ENCODE measurements around the gene PBRM1.
"Not testable (repeated sequence)": the region's sequence is repeated elsewhere in the genome, so short reads cannot be mapped to it uniquely, and the experiment has no call there.

PBRM1 gene

GRCh38 chr3:52704611-52705437 lies 19.1 kb upstream of the PBRM1 start:
- DNase-seq (ENCODE audit: low read depth), result peak; percentile 42

- no peak for DNase-seq (ENCODE audit: low read depth)
Measured at GRCh38 chr3:52703341-52703740, 17.6 kb upstream of the PBRM1 start.

- no peak for DNase-seq (ENCODE audit: low read depth)
Measured at GRCh38 chr3:52697632-52697965, 11.9 kb upstream of the PBRM1 start.

GRCh38 chr3:52696830-52697631 lies 11.3 kb upstream of the PBRM1 start:
- DNase-seq (ENCODE audit: low read depth), result no peak

- DNase-seq (ENCODE audit: low read depth), result no peak
Measured at GRCh38 chr3:52695798-52696671, 10.3 kb upstream of the PBRM1 start.

GRCh38 chr3:52694528-52695189 lies 8.9 kb upstream of the PBRM1 start:
- no peak for DNase-seq (ENCODE audit: low read depth)

GRCh38 chr3:52693071-52693470 lies 7.4 kb upstream of the PBRM1 start:
- no peak for DNase-seq (ENCODE audit: low read depth)

GRCh38 chr3:52690560-52690959 lies 4.8 kb upstream of the PBRM1 start:
- no peak for DNase-seq (ENCODE audit: low read depth)

- DNase-seq (ENCODE audit: low read depth), result no peak
Measured at GRCh38 chr3:52689151-52689550, 3.4 kb upstream of the PBRM1 start.

GRCh38 chr3:52688266-52688665 lies 2.6 kb upstream of the PBRM1 start:
- DNase-seq (ENCODE audit: low read depth), result no peak

- peak; percentile 68 for DNase-seq (ENCODE audit: low read depth)
Measured at GRCh38 chr3:52685285-52685708, 416 bp downstream of the PBRM1 start.

GRCh38 chr3:52684184-52684583 lies 1.5 kb downstream of the PBRM1 start:
- no peak for DNase-seq (ENCODE audit: low read depth)

GRCh38 chr3:52683611-52684010 lies 2.1 kb downstream of the PBRM1 start:
- DNase-seq (ENCODE audit: low read depth), result peak; percentile 61

GRCh38 chr3:52682016-52682415 lies 3.7 kb downstream of the PBRM1 start:
- peak; percentile 87 for DNase-seq (ENCODE audit: low read depth)

- no peak for DNase-seq (ENCODE audit: low read depth)
Measured at GRCh38 chr3:52681596-52681995, 4.1 kb downstream of the PBRM1 start.

GRCh38 chr3:52679811-52680210 lies 5.9 kb downstream of the PBRM1 start:
- DNase-seq (ENCODE audit: low read depth), result no peak

- DNase-seq (ENCODE audit: low read depth), result peak; percentile 74
Measured at GRCh38 chr3:52679199-52679538, 6.5 kb downstream of the PBRM1 start.

- DNase-seq (ENCODE audit: low read depth), result no peak
Measured at GRCh38 chr3:52678265-52679198, 7.2 kb downstream of the PBRM1 start.

- DNase-seq (ENCODE audit: low read depth), result not testable (repeated sequence)
Measured at GRCh38 chr3:52676201-52676600, 9.5 kb downstream of the PBRM1 start.

- DNase-seq (ENCODE audit: low read depth), result no peak
Measured at GRCh38 chr3:52671676-52672075, 14.0 kb downstream of the PBRM1 start.

All from fibroblast of gingiva (primary cell).